ENCODE results near the gene CYTIP. TPM values are rescaled to one million over a fixed set of nuclear protein-coding genes. Genes with fewer than 3 reads are reported as not detected.
A peak's percentile ranks its signal among the peaks of the same experiment; 100 is the strongest.

Gene CYTIP
- total and polyA plus RNA-seq, 5 experiments from 2014 or later, result 140 to 341 (median 220) TPM

- H3K4me3 Mint-ChIP-seq, result peak overlapping the region; percentile 84 to 99 (median 94)
- ATAC-seq (peak; percentile 4 to 8), DNase-seq (peak in 4 of 10 donors; percentile 39 to 67 (median 50))
- peaks cover 15 to 59% (median 34%) of the 10 kb centered on the region in 4 donors for H3K4me1 Mint-ChIP-seq
- no peaks in the 10 kb centered on the region for H3K27me3 Mint-ChIP-seq
- peak overlapping the region; percentile 93 to 100 (median 98) for H3K27ac Mint-ChIP-seq
- peaks cover 0 to 4% (median 0%) of the 10 kb centered on the region in 9 donors for H3K9me3 Mint-ChIP-seq
- peaks cover 80 to 90% (median 85%) of the 10 kb centered on the region in 3 donors for H3K36me3 Mint-ChIP-seq
- POLR2A ChIA-PET, result interaction anchor here (0.7 to 16.6 kb wide), 17 partner anchors 9 to 1107 kb away, joined by 3 to 411 read pairs (median 4); partner anchors contain the start of gene ERMN
Observed at GRCh38 chr2:157438863-157439823, 4.7 kb downstream of the CYTIP start.

- POLR2A ChIA-PET, result interaction anchor here (0.5 to 18.0 kb wide), 15 partner anchors 3 to 197 kb away, joined by 3 to 411 read pairs (median 7); partner anchors contain the start of genes CYTIP and ERMN
- H3K4me1 Mint-ChIP-seq, result peaks cover 53 to 93% (median 82%) of the 10 kb centered on the region in 4 donors
- peak overlapping the region; percentile 84 to 99 (median 94) for H3K4me3 Mint-ChIP-seq
- ATAC-seq (peak; percentile 21 to 40), DNase-seq (no peak)
- no peaks in the 10 kb centered on the region for H3K9me3 Mint-ChIP-seq
- H3K27ac Mint-ChIP-seq, result peak overlapping the region; percentile 90 to 100 (median 93)
- H3K27me3 Mint-ChIP-seq, result no peaks in the 10 kb centered on the region
- H3K36me3 Mint-ChIP-seq, result peaks cover 75 to 98% (median 86%) of the 10 kb centered on the region in 3 donors
Observed at GRCh38 chr2:157433394-157433793, 10.5 kb downstream of the CYTIP start.

DNA sequence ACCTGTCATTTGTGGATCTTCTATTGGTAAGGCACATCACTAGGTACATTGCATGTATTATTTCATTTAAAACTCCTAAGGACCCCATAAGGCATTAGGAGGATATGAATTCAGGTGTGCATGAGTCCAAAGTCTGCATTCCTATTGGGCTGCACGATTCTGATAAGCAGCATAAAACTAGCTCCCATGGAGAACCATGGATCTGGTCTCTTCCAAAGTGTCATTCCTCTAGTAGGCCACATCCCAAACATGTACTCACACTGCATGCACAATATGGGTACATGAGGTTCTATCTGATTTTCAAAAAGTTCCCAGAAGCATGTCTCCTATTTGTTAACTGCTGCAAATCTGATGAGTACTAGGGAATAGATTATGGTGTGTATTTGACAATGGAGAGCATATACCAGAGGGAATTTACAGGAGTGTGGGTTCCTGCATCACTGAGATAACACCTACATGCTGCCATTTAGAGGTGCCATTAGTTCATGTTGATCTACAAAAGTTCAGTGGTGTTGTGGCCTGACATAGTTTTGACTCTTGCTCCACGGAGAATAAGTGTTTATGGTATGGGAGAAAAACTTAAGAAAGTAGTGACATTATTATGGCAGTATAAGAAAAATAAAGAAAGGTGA is 11.3 kb downstream of the CYTIP start:
- Mint-ChIP-seq H3K4me1 (peaks cover 50 to 93% (median 83%) of the 10 kb centered on the region in 4 donors), H3K9me3 (no peaks in the 10 kb centered on the region), H3K27me3 (no peaks in the 10 kb centered on the region), H3K4me3 (peak overlapping the region; percentile 84 to 99 (median 94)), H3K36me3 (peaks cover 72 to 98% (median 86%) of the 10 kb centered on the region in 3 donors), H3K27ac (peak overlapping the region; percentile 90 to 100 (median 93))
- ATAC-seq, result no peak
- no peak for DNase-seq
- POLR2A ChIA-PET, result interaction anchor here (0.6 to 18.0 kb wide), 11 partner anchors 4 to 101 kb away, joined by 3 to 411 read pairs (median 7); partner anchors contain the start of genes CYTIP and ERMN

DNA sequence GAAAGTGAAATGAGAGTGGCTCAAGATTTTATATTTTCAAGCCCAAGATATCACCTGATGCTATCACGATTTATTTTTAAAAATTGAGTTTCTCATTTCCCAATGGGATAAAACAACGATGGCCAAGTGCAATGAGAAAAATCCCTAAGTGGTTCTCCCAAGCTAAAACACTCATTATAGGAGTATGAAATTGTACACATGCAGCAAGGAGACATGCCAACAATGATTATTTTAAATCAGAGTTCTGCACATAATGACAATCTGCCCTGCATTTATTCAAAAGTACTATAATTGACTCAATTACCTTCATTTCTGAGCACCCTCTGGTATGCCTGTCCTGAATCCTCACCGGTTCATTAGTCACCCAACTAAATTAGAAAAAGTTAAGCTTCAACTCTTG is 12.7 kb downstream of the CYTIP start:
- peaks cover 0 to 10% (median 5%) of the 10 kb centered on the region in 9 donors for H3K9me3 Mint-ChIP-seq
- ATAC-seq (no peak), DNase-seq (no peak)
- H3K4me3 Mint-ChIP-seq, result peak overlapping the region; percentile 75 to 99 (median 92)
- POLR2A ChIA-PET, result interaction anchor here (1.1 to 18.0 kb wide), 8 partner anchors 5 to 99 kb away, joined by 3 to 411 read pairs (median 23); partner anchors contain the start of genes CYTIP and ERMN
- H3K36me3 Mint-ChIP-seq, result peaks cover 79 to 100% (median 93%) of the 10 kb centered on the region in 3 donors
- peaks cover 58 to 97% (median 92%) of the 10 kb centered on the region in 4 donors for H3K4me1 Mint-ChIP-seq
- peak overlapping the region; percentile 90 to 100 (median 93) for H3K27ac Mint-ChIP-seq
- no peaks in the 10 kb centered on the region for H3K27me3 Mint-ChIP-seq

DNA sequence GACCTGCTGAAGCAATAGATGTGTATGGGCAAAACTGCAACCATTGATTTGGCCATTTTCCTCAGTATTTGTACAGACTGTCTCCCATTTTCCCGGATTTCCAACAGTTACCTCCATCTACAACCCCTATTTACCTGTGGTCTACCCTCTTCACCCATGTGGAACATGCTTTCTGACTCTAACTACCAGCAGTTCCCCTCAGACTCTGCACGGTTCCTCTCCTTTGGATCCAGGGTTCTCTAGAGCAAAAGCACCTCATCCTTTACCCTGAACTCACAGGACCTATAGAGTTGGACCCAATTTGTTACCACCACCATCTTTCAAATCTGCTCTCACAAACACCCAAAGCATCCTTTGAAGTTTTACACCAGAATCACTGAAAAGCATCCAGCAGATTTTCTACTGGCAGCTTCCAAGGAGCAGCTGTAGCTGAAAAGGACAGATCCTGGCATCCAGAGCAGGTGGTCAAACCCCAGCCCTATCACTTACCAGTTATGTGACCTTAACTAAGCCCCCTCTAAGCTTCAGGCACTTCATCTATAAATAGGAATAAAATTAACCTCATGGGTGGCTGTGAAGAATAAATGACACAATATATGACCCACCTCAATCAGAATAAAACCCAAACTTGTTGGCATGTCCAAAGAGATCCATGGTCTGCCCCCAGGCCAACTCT is 15.3 kb downstream of the CYTIP start:
- POLR2A ChIA-PET, result interaction anchor here (0.9 to 18.0 kb wide), 6 partner anchors 3 to 95 kb away, joined by 3 to 411 read pairs (median 14); partner anchors contain the start of gene CYTIP
- Mint-ChIP-seq H3K4me3 (peak overlapping the region; percentile 18 to 99 (median 84)), H3K27me3 (no peaks in the 10 kb centered on the region), H3K36me3 (peaks cover 72 to 96% (median 87%) of the 10 kb centered on the region in 3 donors), H3K27ac (peak overlapping the region; percentile 88 to 100 (median 92)), H3K4me1 (peaks cover 49 to 88% (median 83%) of the 10 kb centered on the region in 4 donors), H3K9me3 (peaks cover 0 to 23% (median 6%) of the 10 kb centered on the region in 9 donors)
- DNase-seq, result no peak
- ATAC-seq, result no peak

DNA sequence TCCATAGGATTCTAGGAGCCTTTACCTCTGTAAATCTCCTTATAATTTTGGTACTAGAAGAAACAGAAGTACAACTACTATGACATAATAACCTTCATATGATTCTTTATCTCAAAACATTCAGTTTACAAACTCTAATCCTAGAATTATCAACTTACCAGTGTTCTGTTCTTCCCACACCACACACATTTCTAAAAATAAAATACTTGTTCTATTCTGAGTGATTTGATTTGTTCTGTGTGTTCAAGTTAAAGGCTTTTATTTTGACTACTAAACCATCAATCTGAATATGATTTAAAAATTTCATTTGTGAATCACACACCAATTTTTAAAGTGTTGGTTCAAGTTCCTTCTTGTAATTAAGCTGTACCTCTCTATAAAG is 16.0 kb downstream of the CYTIP start:
- peak overlapping the region; percentile 88 to 100 (median 92) for H3K27ac Mint-ChIP-seq
- peak overlapping the region in 8 of 10 donors; percentile 22 to 99 (median 90) for H3K4me3 Mint-ChIP-seq
- peaks cover 47 to 87% (median 81%) of the 10 kb centered on the region in 4 donors for H3K4me1 Mint-ChIP-seq
- H3K27me3 Mint-ChIP-seq, result no peaks in the 10 kb centered on the region
- POLR2A ChIA-PET, result interaction anchor here (0.7 to 18.0 kb wide), 9 partner anchors 2 to 200 kb away, joined by 3 to 411 read pairs (median 8); partner anchors contain the start of gene CYTIP
- peaks cover 71 to 95% (median 86%) of the 10 kb centered on the region in 3 donors for H3K36me3 Mint-ChIP-seq
- peaks cover 0 to 23% (median 6%) of the 10 kb centered on the region in 9 donors for H3K9me3 Mint-ChIP-seq
- ATAC-seq (no peak), DNase-seq (no peak)

DNA sequence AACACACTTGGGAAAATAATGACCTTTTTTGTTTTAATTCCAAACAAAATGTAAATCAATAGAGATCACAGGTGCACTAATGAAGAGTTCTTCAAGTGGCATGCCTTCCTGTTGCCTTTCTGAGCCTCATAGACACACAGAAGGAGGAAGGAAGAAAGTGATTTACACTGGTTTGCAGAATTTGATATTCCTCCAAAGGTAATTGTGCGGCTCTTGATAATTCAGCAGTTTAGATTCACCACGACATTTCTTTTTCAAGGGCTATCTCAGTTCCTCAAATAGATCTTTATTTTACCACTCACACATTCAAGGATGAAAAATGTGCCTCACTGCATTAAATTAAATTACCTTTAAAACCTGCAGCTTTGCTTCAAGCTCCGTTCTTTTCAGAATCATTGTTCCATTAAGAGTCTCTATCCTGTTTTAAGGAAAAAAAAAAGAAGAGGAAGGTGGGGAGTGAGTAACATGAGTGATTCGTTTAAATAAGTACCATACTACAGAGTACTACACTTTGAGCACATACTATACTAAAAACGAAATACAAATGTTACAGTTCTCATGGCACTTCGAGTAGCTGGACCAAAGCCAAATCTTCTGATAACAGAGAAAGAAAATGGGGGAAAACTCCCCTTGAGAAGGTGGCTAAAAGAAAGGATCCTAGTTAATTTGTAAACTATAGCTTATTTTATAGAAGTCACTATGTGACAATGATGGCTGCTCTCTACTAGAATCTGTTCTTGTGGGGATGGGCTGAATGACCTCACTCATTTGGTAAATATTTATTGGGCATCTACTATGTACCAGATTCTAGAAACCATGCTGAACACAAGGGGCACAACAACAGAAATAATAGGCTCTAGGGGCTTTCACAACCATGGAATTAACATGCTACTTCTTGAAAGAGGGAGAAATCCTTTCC is 16.6 kb downstream of the CYTIP start:
- Mint-ChIP-seq H3K27ac (peak overlapping the region; percentile 88 to 100 (median 92)), H3K4me3 (peak overlapping the region; percentile 4 to 99 (median 84)), H3K9me3 (peaks cover 0 to 24% (median 6%) of the 10 kb centered on the region in 9 donors), H3K36me3 (peaks cover 67 to 94% (median 82%) of the 10 kb centered on the region in 3 donors), H3K4me1 (peaks cover 43 to 86% (median 77%) of the 10 kb centered on the region in 4 donors), H3K27me3 (no peaks in the 10 kb centered on the region)
- no peak for DNase-seq
- peak; percentile 24 to 44 for ATAC-seq
- POLR2A ChIA-PET, result interaction anchor here (0.7 to 18.0 kb wide), 9 partner anchors 9 to 201 kb away, joined by 3 to 411 read pairs (median 5); partner anchors contain the start of gene CYTIP

- Mint-ChIP-seq H3K4me3 (peak overlapping the region in 9 of 10 donors; percentile 50 to 99 (median 85)), H3K4me1 (peaks cover 37 to 86% (median 76%) of the 10 kb centered on the region in 4 donors), H3K36me3 (peaks cover 65 to 94% (median 82%) of the 10 kb centered on the region in 3 donors), H3K27ac (peak overlapping the region; percentile 88 to 100 (median 92)), H3K27me3 (no peaks in the 10 kb centered on the region), H3K9me3 (peaks cover 0 to 29% (median 6%) of the 10 kb centered on the region in 9 donors)
- POLR2A ChIA-PET, result interaction anchor here (0.7 to 18.0 kb wide), 6 partner anchors 8 to 93 kb away, joined by 3 to 411 read pairs (median 8); partner anchors contain the start of gene CYTIP
- DNase-seq (no peak), ATAC-seq (no peak)
Observed at GRCh38 chr2:157426477-157426994, 17.4 kb downstream of the CYTIP start.

GRCh38 chr2:157424374-157424773 is 19.5 kb downstream of the CYTIP start:
- no peaks in the 10 kb centered on the region for H3K27me3 Mint-ChIP-seq
- peaks cover 0 to 29% (median 6%) of the 10 kb centered on the region in 9 donors for H3K9me3 Mint-ChIP-seq

GRCh38 chr2:157421964-157422363 is 21.9 kb downstream of the CYTIP start:
- POLR2A ChIA-PET, result interaction anchor here (0.5 to 18.0 kb wide), 6 partner anchors 9 to 94 kb away, joined by 3 to 411 read pairs (median 4); partner anchors contain the start of gene CYTIP
- H3K27ac Mint-ChIP-seq, result peak overlapping the region; percentile 88 to 99 (median 93)
- no peak for DNase-seq
- H3K4me3 Mint-ChIP-seq, result peak overlapping the region in 9 of 10 donors; percentile 44 to 77 (median 54)
- no peaks in the 10 kb centered on the region for H3K27me3 Mint-ChIP-seq
- no peak for ATAC-seq
- H3K9me3 Mint-ChIP-seq, result peaks cover 0 to 27% (median 6%) of the 10 kb centered on the region in 9 donors
- H3K36me3 Mint-ChIP-seq, result peaks cover 56 to 88% (median 72%) of the 10 kb centered on the region in 3 donors
- H3K4me1 Mint-ChIP-seq, result peaks cover 22 to 86% (median 70%) of the 10 kb centered on the region in 4 donors

More at GRCh38 chr2:157424374-157424773, 19.5 kb downstream of the CYTIP start:
- H3K27ac Mint-ChIP-seq, result peak overlapping the region in 8 of 10 donors; percentile 34 to 93 (median 66)
- POLR2A ChIA-PET, result interaction anchor here (0.8 to 18.0 kb wide), 5 partner anchors 9 to 41 kb away, joined by 3 to 411 read pairs (median 4); partner anchors contain the start of gene CYTIP
- no peak for DNase-seq
- H3K4me3 Mint-ChIP-seq, result no peak overlapping the region
- ATAC-seq, result no peak
- H3K36me3 Mint-ChIP-seq, result peaks cover 61 to 93% (median 81%) of the 10 kb centered on the region in 3 donors
- H3K4me1 Mint-ChIP-seq, result peaks cover 33 to 87% (median 74%) of the 10 kb centered on the region in 4 donors

Measured in naive thymus-derived CD8-positive, alpha-beta T cell (primary cell).